GM11168 (cell line): ENCODE measurements around the gene PKP3.
"Not testable (repeated sequence)": the region's sequence is repeated elsewhere in the genome, so short reads cannot be mapped to it uniquely, and the experiment has no call there.

ENCODE experiments used
- in situ Hi-C: fragments of 300-500 bp; cut with MboI; formaldehyde crosslinking; loops from one replicate; pipeline ENCODE4 v1.12.0; 2022; ENCODE audit warnings: low sequenced_read_pairs; ENCODE audit not compliant: unreplicated experiment

Gene PKP3

DNA sequence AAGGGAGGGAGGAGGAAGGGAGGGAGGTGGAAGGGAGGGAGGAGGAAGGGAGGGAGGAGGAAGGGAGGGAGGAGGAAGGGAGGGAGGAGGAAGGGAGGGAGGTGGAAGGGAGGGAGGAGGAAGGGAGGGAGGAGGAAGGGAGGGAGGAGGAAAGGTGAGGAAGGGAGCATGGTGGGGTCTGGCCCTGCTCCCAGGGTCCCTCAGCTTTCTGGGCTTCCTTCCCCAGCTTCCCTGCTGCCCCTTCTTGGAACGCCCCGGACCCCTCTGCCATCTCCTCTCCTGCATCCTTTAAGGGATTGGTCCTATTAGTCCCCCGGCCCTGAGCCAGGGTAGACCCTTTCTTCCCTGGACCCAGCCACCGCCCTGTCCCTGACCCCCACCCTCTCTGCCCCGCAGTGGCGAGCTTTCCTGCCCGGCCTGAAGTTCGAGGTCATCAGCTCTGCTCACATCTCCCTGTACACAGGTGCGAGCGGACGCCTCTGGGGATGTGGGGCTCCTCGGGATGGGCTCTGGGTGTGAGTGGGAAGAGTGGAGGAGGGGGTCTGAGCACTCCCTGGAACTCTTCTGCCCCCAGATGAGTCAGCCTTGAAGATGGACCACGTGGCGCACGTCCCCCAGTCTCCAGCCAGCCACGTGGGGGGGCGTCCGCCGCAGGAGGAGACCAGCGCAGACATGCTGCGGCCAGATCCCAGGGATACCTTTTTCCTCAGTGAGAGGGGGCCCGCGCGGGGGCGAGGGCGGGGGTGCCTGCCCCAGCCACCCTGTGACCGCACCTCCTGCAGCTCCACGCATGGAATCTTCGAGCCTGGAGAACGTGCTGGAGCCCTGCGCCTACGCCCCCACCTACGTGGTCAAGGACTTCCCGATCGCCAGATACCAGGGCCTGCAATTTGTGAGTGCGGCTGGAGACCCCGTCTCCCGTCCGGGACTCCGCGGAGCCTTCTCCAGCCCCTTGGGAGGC, 18.7 kb upstream of the PKP3 start:
- in situ Hi-C loops: no loop called here

DNA sequence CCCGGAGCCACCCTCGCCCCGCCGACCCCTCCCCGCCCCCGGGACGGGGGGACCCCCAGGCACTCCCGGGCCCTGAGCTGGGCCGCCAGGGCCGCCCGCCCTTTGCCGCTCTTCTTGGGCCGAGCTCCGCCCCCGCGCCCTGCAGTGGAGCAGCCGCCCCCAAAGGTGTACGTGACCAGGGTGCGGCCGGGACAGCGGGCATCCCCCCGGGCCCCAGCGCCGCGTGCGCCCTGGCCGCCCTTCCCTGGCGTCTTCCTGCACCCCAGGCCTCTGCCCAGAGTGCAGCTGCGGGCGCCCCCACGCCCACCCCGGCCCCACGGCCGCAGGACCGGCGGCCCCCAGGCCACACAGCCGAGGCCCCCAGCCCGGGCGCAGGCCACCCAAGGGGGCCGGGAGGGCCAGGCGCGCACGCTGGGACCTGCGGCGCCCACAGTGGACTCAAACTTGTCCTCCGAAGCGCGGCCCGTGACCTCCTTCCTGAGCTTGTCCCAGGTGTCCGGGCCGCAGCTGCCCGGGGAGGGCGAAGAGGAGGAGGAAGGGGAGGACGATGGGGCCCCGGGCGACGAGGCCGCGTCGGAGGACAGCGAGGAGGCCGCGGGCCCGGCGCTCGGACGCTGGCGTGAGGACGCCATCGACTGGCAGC, 17.4 kb upstream of the PKP3 start:
- in situ Hi-C loops: no loop called here

DNA sequence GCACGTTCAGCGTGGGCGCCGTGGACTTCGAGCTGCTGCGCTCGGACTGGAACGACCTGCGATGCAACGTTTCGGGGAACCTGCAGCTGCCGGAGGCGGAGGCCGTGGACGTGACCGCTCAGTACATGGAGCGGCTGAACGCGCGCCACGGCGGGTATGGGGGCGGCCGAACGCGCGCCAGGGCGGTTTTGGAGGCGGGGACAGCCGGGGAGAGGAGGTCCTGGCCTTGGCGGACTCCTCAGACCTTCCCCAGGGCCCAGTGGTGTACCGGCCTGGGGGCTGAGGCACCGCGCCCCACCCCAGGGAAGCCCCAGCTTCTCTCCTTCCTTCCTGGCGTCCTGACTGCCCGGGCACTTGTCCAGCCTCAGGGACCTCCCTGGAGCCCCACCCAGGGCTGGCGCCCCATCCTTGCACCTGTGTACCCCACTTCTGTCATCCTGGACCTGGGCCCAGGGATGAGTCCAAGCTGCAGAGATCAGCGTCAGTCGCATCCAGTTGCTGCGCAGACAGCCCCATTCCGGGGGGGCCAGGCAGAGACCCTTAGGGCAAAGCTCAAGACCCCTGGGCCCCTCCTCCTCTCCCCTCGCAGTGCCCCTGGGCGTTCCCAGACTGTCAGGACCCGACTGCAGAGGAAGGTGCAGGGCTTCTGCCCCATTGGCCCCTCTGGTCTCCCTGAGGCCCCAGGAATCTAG, 16.7 kb upstream of the PKP3 start:
- in situ Hi-C loops: no loop called here

DNA sequence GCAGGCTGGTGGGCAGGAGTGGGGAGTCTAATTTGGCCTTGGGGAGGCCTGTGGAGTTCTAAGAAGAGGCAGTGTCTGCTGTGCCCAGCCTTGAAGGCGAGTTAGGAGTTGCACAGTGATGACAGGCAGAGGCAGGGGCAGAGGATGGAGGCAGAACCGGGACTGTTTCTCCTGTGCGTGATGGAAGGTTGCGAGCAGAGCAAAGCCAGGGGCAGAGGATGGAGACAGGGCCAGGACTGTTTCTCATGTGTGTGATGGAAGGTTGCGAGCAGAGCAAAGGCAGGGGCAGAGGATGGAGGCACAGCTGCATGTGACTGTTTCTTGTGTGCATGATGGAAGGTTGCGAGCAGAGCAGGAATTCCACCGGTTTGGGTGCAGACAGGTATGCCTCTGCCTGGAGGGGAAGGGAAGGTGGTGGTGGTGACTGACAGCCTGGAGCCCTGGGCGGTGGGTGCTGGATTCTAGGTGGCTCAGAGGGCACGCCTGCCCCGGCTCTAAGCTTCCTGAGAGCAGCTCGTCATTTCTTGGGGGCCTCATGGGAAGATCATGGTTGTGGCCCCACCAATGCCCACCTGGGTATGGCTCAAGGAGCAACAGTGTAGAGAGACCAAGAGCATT, 16.0 kb upstream of the PKP3 start:
- in situ Hi-C loops: no loop called here

DNA sequence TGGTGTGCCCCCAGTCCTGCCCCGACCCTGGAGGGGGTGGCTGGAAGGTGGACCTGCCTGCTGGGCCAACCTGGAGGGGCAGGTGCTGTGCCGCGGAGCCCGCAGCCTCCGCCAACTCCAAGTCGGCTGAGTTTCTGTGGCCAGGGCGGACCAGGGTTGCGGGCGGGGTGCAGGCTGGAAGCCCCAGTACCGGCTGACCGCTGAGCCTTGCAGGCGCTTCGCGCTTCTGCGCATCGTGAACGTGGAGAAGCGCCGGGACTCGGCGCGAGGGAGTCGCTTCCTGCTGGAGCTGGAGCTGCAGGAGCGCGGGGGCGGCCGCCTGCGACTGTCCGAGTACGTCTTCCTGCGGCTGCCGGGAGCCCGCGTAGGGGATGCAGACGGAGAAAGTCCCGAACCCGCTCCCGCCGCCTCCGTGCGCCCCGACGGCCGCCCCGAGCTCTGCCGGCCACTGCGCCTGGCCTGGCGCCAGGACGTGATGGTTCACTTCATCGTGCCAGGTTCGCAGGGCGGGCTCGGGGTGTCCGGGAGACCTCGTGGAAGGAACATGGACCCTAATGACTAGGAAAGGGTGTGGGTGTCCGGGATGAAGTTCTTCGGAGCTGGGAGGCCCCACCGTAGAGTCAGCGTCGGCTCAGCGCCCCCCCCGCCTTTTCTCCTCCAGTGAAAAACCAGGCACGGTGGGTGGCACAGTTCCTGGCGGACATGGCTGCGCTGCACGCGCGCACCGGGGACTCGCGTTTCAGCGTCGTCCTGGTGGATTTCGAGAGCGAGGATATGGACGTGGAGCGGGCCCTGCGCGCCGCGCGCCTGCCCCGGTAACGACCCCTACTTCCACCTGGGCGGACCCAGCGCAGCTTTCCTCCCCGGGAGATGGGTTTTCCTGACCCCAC, 14.6 kb upstream of the PKP3 start:
- in situ Hi-C loops: no loop called here

DNA sequence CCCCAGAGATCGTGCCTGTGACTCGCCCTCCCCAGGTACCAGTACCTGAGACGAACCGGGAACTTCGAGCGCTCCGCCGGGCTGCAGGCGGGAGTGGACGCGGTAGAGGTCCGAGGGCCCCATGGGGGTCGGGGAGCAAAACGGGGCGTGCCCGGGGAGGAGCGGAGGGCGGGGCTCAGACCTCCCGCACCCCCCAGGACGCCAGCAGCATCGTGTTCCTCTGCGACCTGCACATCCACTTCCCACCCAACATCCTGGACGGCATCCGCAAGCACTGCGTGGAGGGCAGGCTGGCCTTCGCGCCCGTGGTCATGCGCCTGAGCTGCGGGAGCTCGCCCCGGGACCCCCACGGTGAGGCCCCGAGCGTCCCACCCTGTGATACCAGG, 13.9 kb upstream of the PKP3 start:
- in situ Hi-C loops: no loop called here

DNA sequence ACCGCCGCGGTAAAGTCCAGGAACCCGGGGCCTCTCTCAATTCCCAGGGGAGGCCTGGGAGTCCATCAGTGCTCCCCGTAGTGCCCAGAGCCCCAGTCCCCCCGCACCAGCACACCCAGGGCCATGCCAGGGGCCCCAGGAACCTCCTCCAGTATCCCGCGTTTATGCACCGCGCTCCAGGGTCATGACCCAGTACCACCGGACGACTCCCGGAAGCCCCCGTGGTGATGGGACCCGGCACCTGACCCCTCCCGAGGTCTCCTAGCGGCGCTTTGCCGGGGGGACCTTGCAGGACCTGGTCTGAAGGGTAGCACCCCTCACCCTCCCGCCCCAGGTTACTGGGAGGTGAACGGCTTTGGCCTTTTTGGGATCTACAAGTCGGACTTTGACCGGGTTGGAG, 13.5 kb upstream of the PKP3 start:
- in situ Hi-C loops: no loop called here

DNA sequence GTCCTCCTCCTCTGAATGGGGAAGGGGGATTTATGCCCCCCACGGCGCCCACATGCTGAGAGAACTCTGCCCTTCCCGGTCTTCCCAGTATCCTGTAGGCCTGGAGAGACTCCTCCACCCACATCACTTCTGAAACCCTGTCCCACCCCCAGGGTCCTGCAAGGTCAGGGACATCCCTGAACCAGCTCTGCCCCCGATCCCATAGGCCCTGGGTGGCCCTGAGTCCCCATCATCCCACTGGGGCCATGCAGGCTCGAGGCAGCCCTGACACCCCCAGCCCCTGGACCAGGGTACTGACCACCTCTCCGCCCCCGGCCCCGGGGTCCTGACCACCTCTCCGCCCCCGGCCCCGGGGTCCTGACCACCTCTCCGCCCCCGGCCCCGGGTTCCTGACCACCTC, 13.0 kb upstream of the PKP3 start:
- in situ Hi-C loops: no loop called here

DNA sequence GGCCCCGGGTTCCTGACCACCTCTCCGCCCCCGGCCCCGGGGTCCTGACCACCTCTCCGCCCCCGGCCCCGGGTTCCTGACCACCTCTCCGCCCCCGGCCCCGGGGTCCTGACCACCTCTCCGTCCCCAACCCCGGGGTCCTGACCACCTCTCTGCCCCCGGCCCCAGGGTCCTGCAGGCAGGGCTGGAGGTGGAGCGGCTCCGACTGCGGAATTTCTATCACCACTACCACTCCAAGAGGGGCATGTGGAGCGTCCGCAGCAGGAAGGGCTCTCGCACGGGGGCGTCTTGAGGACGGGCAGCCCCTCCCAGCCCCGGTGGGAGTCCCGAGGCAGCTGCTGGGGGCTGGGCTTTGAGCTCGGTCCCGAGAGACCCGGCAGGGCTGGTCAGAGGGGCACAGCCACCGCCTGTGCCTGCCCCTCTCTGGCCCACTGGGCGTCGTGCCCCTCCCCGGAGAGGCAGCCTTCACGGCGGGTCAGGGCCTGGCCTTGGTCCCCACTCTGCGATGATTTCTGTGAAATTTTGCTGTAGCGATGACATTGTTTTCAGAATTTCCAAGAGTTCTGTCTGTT, 12.4 kb upstream of the PKP3 start:
- in situ Hi-C loops: no loop called here

DNA sequence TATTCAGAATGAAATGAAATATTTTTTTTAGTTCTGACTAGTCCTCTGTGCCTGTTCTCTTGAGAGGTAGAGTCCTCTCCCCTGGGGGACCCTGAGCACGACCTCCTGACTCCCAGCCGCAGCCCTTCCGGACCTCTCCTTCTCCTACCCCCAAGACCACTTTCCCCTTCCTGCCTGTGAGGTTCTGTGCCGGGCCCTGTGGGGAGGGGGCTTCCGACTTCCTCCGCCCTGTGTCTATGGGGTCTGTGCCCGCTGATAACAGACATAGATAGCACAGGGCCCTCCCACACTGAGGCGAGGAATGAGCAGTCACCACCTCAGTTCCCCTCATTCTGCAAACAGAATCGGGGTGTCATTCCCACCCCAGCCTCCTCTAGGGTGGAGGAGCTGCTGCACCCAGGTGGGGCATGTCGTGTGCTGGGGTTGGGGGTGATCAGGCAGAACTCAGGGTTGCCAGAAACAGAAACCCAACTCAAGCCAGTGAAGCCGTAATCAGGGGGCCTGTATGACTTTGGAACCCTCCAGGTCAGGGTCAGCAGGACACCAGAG, 11.9 kb upstream of the PKP3 start:
- in situ Hi-C loops: no loop called here

DNA sequence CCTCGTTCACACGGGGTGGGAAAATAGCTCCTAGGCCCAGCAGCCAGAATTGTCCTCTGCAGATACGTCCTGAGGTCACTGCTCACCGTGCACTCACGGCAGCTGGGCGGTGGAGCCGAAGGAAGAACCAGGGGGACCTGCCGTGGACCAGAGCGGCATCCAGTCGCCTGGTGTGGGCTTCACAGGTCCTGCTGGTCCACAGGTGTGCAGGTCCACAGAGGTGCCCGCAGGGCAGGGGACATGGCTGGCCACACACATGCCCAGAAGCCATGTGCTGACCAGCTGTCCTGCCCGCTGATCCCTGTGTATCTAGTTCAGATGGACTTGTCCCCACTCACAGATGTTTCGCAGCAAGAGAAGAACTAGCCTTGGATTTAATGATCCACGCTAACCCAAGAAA, 10.6 kb upstream of the PKP3 start:
- in situ Hi-C loops: no loop called here

DNA sequence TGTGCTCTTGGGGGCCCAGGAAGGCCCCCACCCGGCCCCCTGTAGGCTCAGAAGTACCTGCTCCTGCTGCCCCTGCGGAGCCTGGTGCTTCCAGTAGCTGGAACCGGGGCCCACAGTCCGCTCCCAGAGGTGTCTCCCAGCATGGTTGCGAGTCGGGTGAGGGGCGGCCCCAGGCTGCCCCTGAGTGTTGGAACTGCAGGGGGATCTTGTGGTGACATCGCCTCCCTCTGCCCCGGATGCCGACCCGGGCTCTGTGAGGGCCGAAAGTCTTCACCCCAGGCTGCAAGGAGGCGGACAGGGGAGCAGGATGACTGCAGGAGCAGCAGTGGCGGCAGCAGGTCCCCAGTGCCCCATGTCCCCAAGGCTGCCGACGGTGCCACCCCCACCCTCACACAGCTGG, 9.5 kb upstream of the PKP3 start:
- in situ Hi-C loops: no loop called here

DNA sequence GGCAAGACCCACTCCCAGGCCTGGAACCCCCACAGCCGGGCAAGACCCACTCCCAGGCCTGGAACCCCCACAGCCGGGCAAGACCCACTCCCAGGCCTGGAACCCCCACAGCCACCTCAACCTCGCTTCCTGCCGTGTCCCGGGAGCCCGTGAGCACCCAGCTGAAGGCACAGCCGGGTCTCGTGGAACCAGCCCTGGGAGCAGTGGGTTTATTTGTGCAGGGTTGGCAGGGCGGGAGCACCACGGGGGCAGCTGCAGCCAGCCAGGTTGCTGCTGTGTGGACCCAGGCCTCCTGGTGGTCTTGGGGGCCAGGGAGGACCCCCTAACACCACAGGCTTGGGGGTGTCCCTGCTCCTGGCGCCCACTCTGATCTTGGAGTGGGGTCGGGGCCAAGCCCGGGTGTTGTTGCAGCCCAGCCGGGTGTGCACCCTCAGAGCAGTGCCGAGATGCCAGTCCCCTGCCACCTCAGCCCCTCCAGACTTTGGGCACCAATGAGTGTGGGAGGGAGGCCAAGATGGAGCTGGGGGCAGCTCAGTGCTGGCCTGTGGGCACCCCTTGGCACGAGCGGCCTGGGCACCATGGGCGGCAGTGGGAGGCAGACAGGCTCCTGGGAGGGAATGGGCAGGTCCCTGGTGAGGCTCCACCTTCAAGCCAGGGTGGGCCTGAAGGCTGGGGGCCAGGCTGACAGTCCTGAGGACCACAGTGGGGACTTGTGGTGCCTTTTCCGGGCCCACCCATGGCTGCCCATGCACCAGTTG, 8.2 kb upstream of the PKP3 start:
- in situ Hi-C loops: no loop called here

DNA sequence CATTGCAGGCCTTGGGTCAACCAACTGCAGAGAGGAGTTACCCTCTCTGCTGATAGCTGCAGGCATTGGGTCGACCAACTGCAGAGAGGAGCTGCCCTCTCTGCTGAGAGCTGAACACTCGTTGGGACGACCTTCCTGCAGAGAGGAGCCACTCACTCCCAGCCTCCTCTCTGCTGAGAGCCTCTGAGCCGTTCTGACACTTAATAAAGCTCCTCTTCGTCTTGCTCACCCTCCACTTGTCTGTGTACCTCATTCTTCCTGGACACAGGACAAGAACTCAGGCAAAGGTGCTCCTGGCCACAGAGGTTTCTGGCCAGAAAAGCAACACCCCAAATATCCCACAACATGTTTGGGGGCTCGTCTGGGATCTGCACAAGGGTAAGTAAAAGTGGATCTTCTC, 7.5 kb upstream of the PKP3 start:
- in situ Hi-C loops: no loop called here

DNA sequence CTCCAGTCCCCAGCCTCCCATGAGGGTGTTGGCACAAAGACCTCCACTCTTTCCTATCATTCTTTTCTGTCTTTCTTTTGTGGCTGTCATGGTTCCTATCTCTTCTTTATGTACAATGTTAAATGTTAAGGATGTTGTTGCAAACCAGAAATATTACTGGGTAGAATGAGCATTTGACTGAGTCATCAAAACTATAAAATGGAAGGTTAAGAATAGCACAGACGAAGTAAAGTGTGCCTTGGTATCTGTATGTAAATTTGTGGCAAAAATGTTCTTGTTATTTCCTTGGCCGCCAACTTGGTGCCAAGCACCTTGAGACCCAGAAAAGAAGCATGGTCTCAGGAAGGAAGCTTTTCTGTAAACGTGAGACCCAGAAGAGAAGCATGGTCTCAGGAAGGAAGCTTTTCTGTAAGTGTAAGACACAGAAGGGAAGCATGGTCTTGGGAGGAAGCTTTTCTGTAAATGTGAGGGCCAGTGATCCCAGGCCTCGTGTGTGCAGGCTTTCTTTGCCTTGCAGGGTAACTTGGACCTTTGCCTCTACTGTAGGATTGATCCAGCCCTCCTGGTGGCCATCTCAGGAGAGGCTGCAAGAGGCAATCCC, 6.7 kb upstream of the PKP3 start:
- in situ Hi-C loops: no loop called here

DNA sequence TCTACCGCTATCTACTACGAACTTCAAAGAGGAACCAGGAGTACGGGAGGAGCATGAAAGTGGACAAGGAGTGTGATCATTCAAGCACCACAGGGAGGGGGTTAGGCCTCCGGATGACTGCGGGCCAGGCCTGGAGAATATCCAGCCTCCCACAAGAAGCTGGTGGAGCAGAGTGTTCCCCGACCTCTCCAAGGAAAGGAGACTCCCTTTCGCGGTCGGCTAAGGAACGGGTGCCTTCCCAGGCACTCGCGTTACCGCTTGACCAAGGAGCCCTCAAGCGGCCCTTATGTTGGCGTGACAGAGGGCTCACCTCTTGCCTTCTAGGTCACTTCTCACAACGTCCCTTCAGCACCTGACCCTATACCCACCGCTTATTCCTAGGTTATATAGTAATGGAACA, 4.6 kb upstream of the PKP3 start:
- in situ Hi-C loops: not testable (repeated sequence)

DNA sequence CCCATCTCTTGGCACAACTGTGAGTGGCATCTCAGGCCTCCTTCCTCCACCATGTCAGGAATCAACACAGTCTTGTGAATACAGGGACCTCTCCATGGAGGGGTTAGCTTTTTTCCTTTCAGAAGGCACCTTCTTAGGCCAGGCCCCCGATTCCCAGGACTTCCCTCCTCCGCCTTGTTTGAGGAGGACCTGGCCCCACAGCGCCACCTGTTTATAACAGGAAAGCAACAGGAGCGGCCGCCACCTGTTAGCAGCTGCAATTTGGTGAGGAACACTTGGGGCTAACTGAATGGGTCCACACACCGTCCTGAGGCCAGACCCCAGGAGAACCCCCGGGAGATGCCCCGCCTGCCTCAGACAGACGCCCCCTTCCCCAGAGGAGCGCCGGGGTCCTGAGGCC, 3.8 kb upstream of the PKP3 start:
- in situ Hi-C loops: no loop called here
